SHP77 treated with DMSO at 0.1 percent for 48 hours (cell line): Measurements from ENCODE around the gene STPG3.
A peak's percentile ranks its signal among the peaks of the same experiment; 100 is the strongest.

Experiments used
- DNase-seq: peaks from one replicate; lab custom pipeline; 2025; lab: John Stamatoyannopoulos, UW

STPG3 gene

GRCh38 chr9:137266585-137267453, 15.7 kb downstream of the STPG3 start:
- DNase-seq, result no peak

GRCh38 chr9:137267933-137268355, 16.9 kb downstream of the STPG3 start:
- DNase-seq, result no peak

GRCh38 chr9:137268538-137269201, 17.6 kb downstream of the STPG3 start:
- DNase-seq, result no peak

- DNase-seq, result peak; percentile 45
Measured at GRCh38 chr9:137269231-137269772, 18.2 kb downstream of the STPG3 start.

GRCh38 chr9:137270929-137271695, 20.0 kb downstream of the STPG3 start:
- DNase-seq, result no peak

GRCh38 chr9:137271696-137272076, 20.6 kb downstream of the STPG3 start:
- no peak for DNase-seq

- no peak for DNase-seq
Measured at GRCh38 chr9:137272241-137273094, 21.4 kb downstream of the STPG3 start.

- DNase-seq, result no peak
Measured at GRCh38 chr9:137273095-137273490, 22.0 kb downstream of the STPG3 start.

- DNase-seq, result peak; percentile 38
Measured at GRCh38 chr9:137273611-137274320, 22.7 kb downstream of the STPG3 start.

GRCh38 chr9:137275203-137275587, 24.1 kb downstream of the STPG3 start:
- no peak for DNase-seq

GRCh38 chr9:137275588-137276472, 24.7 kb downstream of the STPG3 start:
- DNase-seq, result no peak

- no peak for DNase-seq
Measured at GRCh38 chr9:137276473-137277328, 25.6 kb downstream of the STPG3 start.

GRCh38 chr9:137277329-137278041, 26.4 kb downstream of the STPG3 start, which contains the start of gene TOR4A:
Gene TOR4A (plus strand): TSS chr9:137277726. CDS start chr9:137278690, 964 bp downstream.
- no peak for DNase-seq

GRCh38 chr9:137278061-137278701, 27.1 kb downstream of the STPG3 start:
- DNase-seq, result no peak

GRCh38 chr9:137278721-137279711, 27.9 kb downstream of the STPG3 start:
- no peak for DNase-seq
